Endodermal cell (in vitro differentiated cells): ENCODE results near the gene MLXIP. TPM values are rescaled to one million over a fixed set of nuclear protein-coding genes. Genes with fewer than 3 reads are reported as not detected.

ENCODE experiments used
- DNase-seq: peaks from one replicate; pipeline ENCODE4 v3.0.0-alpha.2; 2017
- H3K27ac ChIP-seq: 2 replicates; pipeline ENCODE4 v1.5.1; 2013; ENCODE audit warnings: mild to moderate bottlenecking, low read depth, low read length, moderate library complexity
- H3K27me3 ChIP-seq: 2 replicates; pipeline ENCODE4 v1.6.1; 2013; ENCODE audit warnings: mild to moderate bottlenecking, low read length, moderate library complexity; ENCODE audit not compliant: insufficient read depth, control insufficient read depth, poor library complexity, severe bottlenecking
- H3K36me3 ChIP-seq: 2 replicates; pipeline ENCODE4 v1.7.0; 2013; ENCODE audit warnings: mild to moderate bottlenecking, low read length, moderate library complexity; ENCODE audit not compliant: control insufficient read depth, insufficient read depth
- H3K4me1 ChIP-seq: one replicate; pipeline ENCODE4 v1.7.0; 2013; ENCODE audit warnings: low read length; ENCODE audit not compliant: control insufficient read depth, insufficient read depth
- H3K4me3 ChIP-seq: 2 replicates; pipeline ENCODE4 v1.5.1; 2013; ENCODE audit warnings: mild to moderate bottlenecking, low read length, moderate library complexity
- H3K9ac ChIP-seq: 2 replicates; pipeline ENCODE4 v1.6.1; 2013; ENCODE audit warnings: mild to moderate bottlenecking, low read length, moderate library complexity; ENCODE audit not compliant: poor library complexity, severe bottlenecking; ENCODE audit errors: extremely low read depth
- H3K9me3 ChIP-seq: 2 replicates; pipeline ENCODE4 v1.6.1; 2013; ENCODE audit warnings: mild to moderate bottlenecking, low read length, moderate library complexity; ENCODE audit not compliant: control insufficient read depth
- H3K27ac Mint-ChIP-seq: 2 replicates; pipeline ENCODE4 v1.8.0; 2020; ENCODE audit warnings: mixed read lengths
- H3K27me3 Mint-ChIP-seq: 2 replicates; pipeline ENCODE4 v1.8.0; 2021; ENCODE audit warnings: mild to moderate bottlenecking, mixed read lengths; ENCODE audit not compliant: insufficient read depth
- H3K36me3 Mint-ChIP-seq: 2 replicates; pipeline ENCODE4 v1.8.0; 2020; ENCODE audit warnings: low read depth, mixed read lengths
- H3K4me1 Mint-ChIP-seq: 2 replicates; pipeline ENCODE4 v1.8.0; 2020; ENCODE audit warnings: mixed read lengths
- H3K4me3 Mint-ChIP-seq: 2 replicates; pipeline ENCODE4 v1.8.0; 2020; ENCODE audit warnings: mild to moderate bottlenecking, moderate library complexity, mixed read lengths
- H3K9me3 Mint-ChIP-seq: 2 replicates; pipeline ENCODE4 v1.8.0; 2020; ENCODE audit warnings: mild to moderate bottlenecking, mixed read lengths
- WGBS, 2 experiments: methylation state at CpG; one replicate each; pipeline versions ENCODE4 v1.1.5 to v1.1.7; 2013; ENCODE audit warnings: missing lambda C conversion rate in 2 of 2, mixed read lengths in 1 of 2; ENCODE audit not compliant: insufficient coverage in 1 of 2, insufficient read length in 1 of 2; 5-methylcytosine and 5-hydroxymethylcytosine counted together
- total RNA-seq, 2 donors: library from RNA; stranded (reverse); fragmentation: NEBNext Ultra II Directional in 1 of 2; extraction: Animal tissue kit (Norgen Biotek cat#: 25700) in 1 of 2; gene quantifications; 2 replicates in 1 of 2; 3 replicates in 1 of 2; pipeline ENCODE4 v1.2.1, GENCODE V29; 2021
- TF ChIP-seq, protein P1 (sequence below): fragments of 200-600 bp; sonication (generic); conservative IDR thresholded peaks from 2 replicates; pipeline ENCODE4 v1.5.0; 2021; ENCODE audit warnings: antibody characterized with exemption, mild to moderate bottlenecking

Gene MLXIP
- total RNA-seq, 2 donors from 2014 or later: 27.4 to 32.2 TPM

DNA sequence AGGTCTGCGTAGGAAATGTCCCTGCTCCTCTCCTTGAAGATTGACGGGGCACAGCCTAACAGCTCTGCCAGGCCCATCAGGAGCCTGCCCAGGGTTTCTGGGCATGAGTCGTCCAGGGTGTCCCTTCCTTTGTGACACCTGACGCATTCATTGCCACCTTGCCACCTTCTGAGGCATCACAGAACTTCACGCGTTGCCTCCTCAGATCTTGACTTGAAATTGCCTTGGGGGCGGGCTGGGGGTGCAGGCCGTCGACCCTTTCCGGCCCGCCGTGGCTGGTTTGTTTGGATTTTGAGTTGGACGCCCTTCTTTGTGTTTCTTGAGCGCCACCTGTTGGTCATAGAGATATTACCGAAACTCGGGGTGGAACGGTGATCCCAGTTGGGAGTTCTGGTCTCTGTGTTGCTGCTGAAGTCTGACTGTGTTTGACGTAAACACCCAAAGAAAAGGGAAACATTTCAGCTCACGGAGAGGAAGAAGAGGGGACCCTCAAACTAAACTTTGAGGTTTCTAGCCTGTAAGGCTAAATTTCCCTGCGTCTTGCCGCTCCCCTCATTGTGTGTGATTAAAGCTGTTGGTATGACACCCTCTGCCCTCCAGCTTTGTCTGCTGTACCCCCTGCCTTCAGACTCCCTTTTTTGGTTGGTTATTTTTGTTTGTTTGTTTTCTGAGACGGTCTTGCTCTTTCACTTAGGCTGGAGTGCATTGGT, 44.6 kb downstream of the MLXIP start:
- 32 to 33% methylated on average over 14 to 22 of the region's 22 CpGs for WGBS, 2 experiments
- Histone ChIP-seq H3K4me1 (no peaks in the 10 kb centered on the region), H3K27me3 (no peaks in the 10 kb centered on the region), H3K9me3 (no peaks in the 10 kb centered on the region), H3K27ac (no peak overlapping the region), H3K36me3 (peaks cover 5% of the 10 kb centered on the region), H3K4me3 (no peak overlapping the region), H3K9ac (no peak overlapping the region)
- H3K9me3 Mint-ChIP-seq: no peaks in the 10 kb centered on the region
- TF ChIP-seq, protein P1, sequence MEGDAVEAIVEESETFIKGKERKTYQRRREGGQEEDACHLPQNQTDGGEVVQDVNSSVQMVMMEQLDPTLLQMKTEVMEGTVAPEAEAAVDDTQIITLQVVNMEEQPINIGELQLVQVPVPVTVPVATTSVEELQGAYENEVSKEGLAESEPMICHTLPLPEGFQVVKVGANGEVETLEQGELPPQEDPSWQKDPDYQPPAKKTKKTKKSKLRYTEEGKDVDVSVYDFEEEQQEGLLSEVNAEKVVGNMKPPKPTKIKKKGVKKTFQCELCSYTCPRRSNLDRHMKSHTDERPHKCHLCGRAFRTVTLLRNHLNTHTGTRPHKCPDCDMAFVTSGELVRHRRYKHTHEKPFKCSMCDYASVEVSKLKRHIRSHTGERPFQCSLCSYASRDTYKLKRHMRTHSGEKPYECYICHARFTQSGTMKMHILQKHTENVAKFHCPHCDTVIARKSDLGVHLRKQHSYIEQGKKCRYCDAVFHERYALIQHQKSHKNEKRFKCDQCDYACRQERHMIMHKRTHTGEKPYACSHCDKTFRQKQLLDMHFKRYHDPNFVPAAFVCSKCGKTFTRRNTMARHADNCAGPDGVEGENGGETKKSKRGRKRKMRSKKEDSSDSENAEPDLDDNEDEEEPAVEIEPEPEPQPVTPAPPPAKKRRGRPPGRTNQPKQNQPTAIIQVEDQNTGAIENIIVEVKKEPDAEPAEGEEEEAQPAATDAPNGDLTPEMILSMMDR: peak; percentile 88
- no peaks in the 10 kb centered on the region for H3K27me3 Mint-ChIP-seq
- peak; percentile 96 for DNase-seq
- H3K27ac Mint-ChIP-seq: peak overlapping the region; percentile 82
- H3K4me1 Mint-ChIP-seq: peaks cover 6% of the 10 kb centered on the region
- H3K36me3 Mint-ChIP-seq: peaks cover 1% of the 10 kb centered on the region
- peak overlapping the region; percentile 9 for H3K4me3 Mint-ChIP-seq

DNA sequence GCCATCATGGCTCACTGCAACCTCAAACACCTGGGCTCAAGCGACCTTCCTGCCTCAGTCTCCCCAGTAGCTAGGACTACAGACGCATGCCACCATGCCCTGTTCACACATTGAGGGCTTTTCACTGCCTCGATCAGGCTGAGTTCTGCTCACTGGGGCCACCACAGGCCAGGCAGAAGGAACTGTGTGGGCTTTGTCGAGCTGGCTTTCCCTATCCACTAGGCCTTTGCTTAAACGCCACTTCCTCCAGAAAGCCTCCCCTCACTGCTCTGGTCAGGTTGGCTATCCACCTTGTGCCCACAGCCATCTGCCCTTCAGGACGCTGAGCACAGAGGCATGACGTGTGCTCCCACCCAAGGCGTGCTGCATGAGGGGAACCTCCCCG, 45.2 kb downstream of the MLXIP start:
- Histone ChIP-seq H3K27ac (no peak overlapping the region), H3K9me3 (no peaks in the 10 kb centered on the region), H3K36me3 (peaks cover 5% of the 10 kb centered on the region), H3K9ac (no peak overlapping the region), H3K27me3 (no peaks in the 10 kb centered on the region), H3K4me1 (no peaks in the 10 kb centered on the region), H3K4me3 (no peak overlapping the region)
- TF ChIP-seq, protein P1: no peak
- Mint-ChIP-seq H3K9me3 (no peaks in the 10 kb centered on the region), H3K4me1 (peaks cover 6% of the 10 kb centered on the region), H3K27me3 (no peaks in the 10 kb centered on the region), H3K4me3 (no peak overlapping the region), H3K27ac (peak overlapping the region; percentile 82), H3K36me3 (peaks cover 4% of the 10 kb centered on the region)
- peak; percentile 54 for DNase-seq
- WGBS, 2 experiments: 87 to 100% methylated on average over 1 to 9 of the region's 9 CpGs

DNA sequence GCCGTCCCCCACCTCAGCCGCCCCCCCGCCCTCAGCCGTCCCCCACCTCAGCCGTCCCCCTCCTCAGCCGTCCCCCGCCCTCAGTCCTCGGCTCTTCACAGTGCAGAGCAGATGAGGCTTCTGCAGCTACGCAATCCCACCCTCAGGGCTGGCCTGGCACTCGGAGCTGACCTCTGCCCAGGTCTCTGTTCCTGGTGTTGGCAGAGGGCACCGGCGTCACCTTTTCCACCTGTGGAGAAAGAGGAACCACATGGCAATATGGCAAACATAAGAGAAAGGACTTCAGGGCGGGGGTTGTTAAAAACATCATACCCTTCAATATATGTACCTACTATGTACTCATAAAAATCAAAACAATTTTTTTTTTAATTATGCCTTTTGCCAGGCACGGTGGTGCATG, 45.8 kb downstream of the MLXIP start:
- H3K27me3 ChIP-seq: no peaks in the 10 kb centered on the region
- H3K9ac ChIP-seq: no peak overlapping the region
- H3K36me3 Mint-ChIP-seq: peaks cover 7% of the 10 kb centered on the region
- no peaks in the 10 kb centered on the region for H3K9me3 Mint-ChIP-seq
- H3K4me3 ChIP-seq: no peak overlapping the region
- H3K27ac Mint-ChIP-seq: no peak overlapping the region
- no peaks in the 10 kb centered on the region for H3K4me1 ChIP-seq
- DNase-seq: no peak
- TF ChIP-seq, protein P1: no peak
- peaks cover 6% of the 10 kb centered on the region for H3K4me1 Mint-ChIP-seq
- H3K27me3 Mint-ChIP-seq: no peaks in the 10 kb centered on the region
- no peak overlapping the region for H3K27ac ChIP-seq
- peaks cover 5% of the 10 kb centered on the region for H3K36me3 ChIP-seq
- H3K9me3 ChIP-seq: no peaks in the 10 kb centered on the region
- H3K4me3 Mint-ChIP-seq: no peak overlapping the region
- WGBS, 2 experiments: 90 to 94% methylated on average over 4 to 9 of the region's 14 CpGs
